SK-N-MC (cell line): ENCODE measurements around the gene FCMR.

ENCODE experiments used
- EZH2 ChIP-seq: fragments of 200-600 bp; sonication (generic); IDR thresholded peaks from one replicate; pipeline ENCODE4 v1.6.1; 2017; ENCODE audit warnings: antibody characterized with exemption
- POLR2AphosphoS5 ChIP-seq: IDR thresholded peaks from 2 replicates; pipeline ENCODE4 v1.6.1; 2012; ENCODE audit warnings: mild to moderate bottlenecking, low read depth, low read length, borderline replicate concordance

DNA sequence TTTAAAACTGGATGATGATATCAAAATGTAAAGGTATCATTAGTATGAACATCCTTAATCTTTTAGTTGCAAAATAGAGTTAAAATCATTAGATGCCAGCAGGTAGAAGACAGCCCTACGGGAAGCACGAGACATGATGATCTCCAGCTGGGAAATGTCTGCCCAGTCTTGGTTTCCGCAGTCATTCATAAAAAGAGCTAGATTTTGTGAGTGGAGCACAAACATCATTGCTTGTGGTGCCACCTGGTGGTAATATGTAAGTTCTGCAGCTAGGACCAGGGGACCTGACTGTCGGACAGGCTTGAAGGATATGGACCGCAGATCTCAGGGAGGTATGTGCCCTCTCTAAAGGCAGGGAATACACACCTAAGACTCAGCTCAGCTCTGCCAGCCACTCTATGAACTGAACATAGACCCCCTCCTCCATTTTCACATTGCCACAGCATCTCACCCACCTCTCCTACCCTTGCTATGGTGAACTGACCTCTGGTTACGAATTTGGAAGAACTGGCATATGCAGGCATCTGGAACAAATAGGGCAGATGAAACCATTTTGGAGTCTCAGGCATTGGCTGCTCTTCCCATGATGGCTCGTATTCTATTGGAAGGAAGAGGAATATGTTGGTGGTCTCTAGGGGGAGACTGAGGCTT, 9.2 kb downstream of the FCMR start:
- no peak for TF ChIP-seq EZH2
- no peak for TF ChIP-seq POLR2AphosphoS5
